B cell (primary cell): ENCODE measurements around the gene STUM. TPM values are rescaled to one million over a fixed set of nuclear protein-coding genes. Genes with fewer than 3 reads are reported as not detected.

Source experiments
- ATAC-seq: fragments of 200-7000 bp; cut with Tn5 transposase; one replicate; pipeline ENCODE4 v1.10.0; 2021; ENCODE audit warnings: low read depth, mild to moderate bottlenecking, moderate number of reproducible peaks, moderate library complexity
- CTCF ChIA-PET: fragments of 350-600 bp; sonication (Branson Sonifier 250); formaldehyde crosslinking; loops from one replicate; lab custom pipeline; 2021; ENCODE audit warnings: antibody characterized with exemption, inconsistent platforms; lab: Charles Lee
- POLR2A ChIA-PET: fragments of 350-600 bp; sonication (Branson Sonifier 250); formaldehyde crosslinking; loops from one replicate; lab custom pipeline; 2021; ENCODE audit warnings: antibody characterized with exemption; lab: Charles Lee
- DNase-seq: peaks from one replicate; pipeline ENCODE4 v3.0.0; 2013
- H2AFZ ChIP-seq: 2 replicates; pipeline ENCODE4 v1.6.1; 2012; ENCODE audit warnings: mild to moderate bottlenecking, low read depth, low read length; ENCODE audit not compliant: insufficient read depth, poor library complexity, severe bottlenecking
- H3K27ac ChIP-seq, 2 donors: 1 replicate in 1 of 2; 2 replicates in 1 of 2; pipeline ENCODE4 v1.5.1; 2012 to 2013; ENCODE audit warnings: low read length in 2 of 2, mild to moderate bottlenecking in 2 of 2, moderate library complexity in 1 of 2
- H3K27me3 ChIP-seq, 4 experiments: fragments of 200-600 bp in 1 of 4; sonication (generic) in 1 of 4; replicated peaks in 1 of 4; 1 replicate in 2 of 4; 2 replicates in 2 of 4; pipeline versions ENCODE4 v1.6.1 to v1.7.0; 2013 to 2016; ENCODE audit warnings: low read length in 3 of 4, mild to moderate bottlenecking in 2 of 4, mixed read lengths in 1 of 4, moderate library complexity in 1 of 4; ENCODE audit not compliant: insufficient read depth in 4 of 4, control insufficient read depth in 3 of 4; ENCODE audit errors: control extremely low read depth in 1 of 4
- H3K36me3 ChIP-seq, 2 experiments: replicated peaks in 1 of 2; 1 replicate in 1 of 2; 2 replicates in 1 of 2; pipeline versions ENCODE4 v1.6.1 to v1.7.1; 2013; ENCODE audit warnings: low read length in 1 of 2; ENCODE audit not compliant: insufficient read depth in 2 of 2, control insufficient read depth in 1 of 2; ENCODE audit errors: control extremely low read depth in 1 of 2, extremely low read depth in 1 of 2
- H3K4me1 ChIP-seq, 2 donors: fragments of 200-600 bp in 1 of 2; sonication (generic) in 1 of 2; 1 replicate in 1 of 2; 2 replicates in 1 of 2; pipeline versions ENCODE4 v1.5.1 to v1.6.1; 2013 to 2017; ENCODE audit warnings: low read length in 2 of 2; ENCODE audit not compliant: control insufficient read depth in 2 of 2, insufficient read depth in 2 of 2
- H3K4me2 ChIP-seq: replicated peaks from 2 replicates; pipeline ENCODE3; 2012; ENCODE audit warnings: mild to moderate bottlenecking, low read depth, low read length; ENCODE audit not compliant: poor library complexity, severe bottlenecking
- H3K4me3 ChIP-seq, 5 experiments: fragments of 200-600 bp in 1 of 5; sonication (generic) in 1 of 5; 1 replicate in 3 of 5; 2 replicates in 2 of 5; pipeline versions ENCODE4 v1.5.1 to v1.7.0; 2011 to 2016; ENCODE audit warnings: low read length in 4 of 5, mild to moderate bottlenecking in 4 of 5, low read depth in 2 of 5, control low read depth in 1 of 5, moderate library complexity in 1 of 5; ENCODE audit not compliant: insufficient read depth in 1 of 5; ENCODE audit errors: control extremely low read depth in 1 of 5, extremely low read depth in 1 of 5
- H3K79me2 ChIP-seq: fragments of 200-600 bp; sonication (generic); one replicate; pipeline ENCODE4 v1.6.0; 2016; ENCODE audit warnings: low read length; ENCODE audit not compliant: control insufficient read depth, insufficient read depth
- H3K9ac ChIP-seq: fragments of 200-600 bp; sonication (generic); 2 replicates; pipeline ENCODE4 v1.6.1; 2017; ENCODE audit warnings: mild to moderate bottlenecking, low read length, moderate library complexity
- H3K9me3 ChIP-seq, 3 donors: one replicate each; pipeline versions ENCODE4 v1.6.1 to v1.7.1; 2013; ENCODE audit warnings: low read length in 2 of 3; ENCODE audit not compliant: control insufficient read depth in 2 of 3, insufficient read depth in 1 of 3; ENCODE audit errors: control extremely low read depth in 1 of 3
- H4K20me1 ChIP-seq: 2 replicates; pipeline ENCODE4 v1.6.0; 2012; ENCODE audit warnings: mild to moderate bottlenecking, low read length; ENCODE audit not compliant: insufficient read depth, control insufficient read depth, poor library complexity, severe bottlenecking
- H3K27ac Mint-ChIP-seq: one replicate; pipeline ENCODE4 v1.8.0; 2021; ENCODE audit warnings: mixed read lengths
- H3K27me3 Mint-ChIP-seq: one replicate; pipeline ENCODE4 v1.8.0; 2021; ENCODE audit warnings: mixed read lengths
- H3K4me1 Mint-ChIP-seq: one replicate; pipeline ENCODE4 v1.8.0; 2021; ENCODE audit warnings: mixed read lengths
- H3K4me3 Mint-ChIP-seq: one replicate; pipeline ENCODE4 v1.8.0; 2021; ENCODE audit warnings: mixed read lengths
- H3K9me3 Mint-ChIP-seq: one replicate; pipeline ENCODE4 v1.8.0; 2022; ENCODE audit warnings: mixed read lengths; ENCODE audit not compliant: insufficient read depth
- CTCF ChIP-seq: fragments of 200-600 bp; IDR thresholded peaks from one replicate; pipeline ENCODE4 v1.8.0; 2022; ENCODE audit warnings: antibody characterized with exemption, mild to moderate bottlenecking
- EZH2 ChIP-seq: IDR thresholded peaks from 2 replicates; pipeline ENCODE4 v1.6.1; 2012; ENCODE audit warnings: borderline replicate concordance, low read depth, mild to moderate bottlenecking, moderate library complexity, low read length; ENCODE audit not compliant: insufficient read depth, poor library complexity, severe bottlenecking
- WGBS: methylation state at CpG from one replicate; pipeline ENCODE4 v1.1.5; 2013; ENCODE audit warnings: missing lambda C conversion rate; ENCODE audit not compliant: insufficient coverage; 5-methylcytosine and 5-hydroxymethylcytosine counted together
- intact Hi-C: fragments of 100-400 bp; cut with micrococcal nuclease; formaldehyde crosslinking; loops from one replicate; pipeline ENCODE4 v1.10.0; 2022
- polyA plus RNA-seq: library from polyadenylated mRNA; depleted of rRNA; stranded (reverse); fragments of >200 nt; gene quantifications from 2 replicates; pipeline ENCODE4 v1.2.3, GENCODE V29; 2012
- total RNA-seq, 2 donors: library from RNA; stranded (reverse); fragments of 120-200 nt in 1 of 2; gene quantifications; 1 replicate in 1 of 2; 2 replicates in 1 of 2; pipeline versions ENCODE4 v1.2.3 to v1.2.4, GENCODE V29; 2013 to 2022

The STUM gene
- total and polyA plus RNA-seq, 2 donors (not counting 1 experiment from before 2014, with no cell fraction given), result 0.12 to 0.69 TPM

GRCh38 chr1:226588484-226588883 lies 39.9 kb downstream of the STUM start:
- H3K4me3 ChIP-seq, result no peak overlapping the region

More at GRCh38 chr1:226588484-226588883, 39.9 kb downstream of the STUM start:
- Mint-ChIP-seq H3K27me3 (peaks cover 13% of the 10 kb centered on the region), H3K9me3 (no peaks in the 10 kb centered on the region), H3K27ac (no peak overlapping the region), H3K4me1 (no peaks in the 10 kb centered on the region), H3K4me3 (no peak overlapping the region)
- ATAC-seq (no peak), DNase-seq (no peak)
- Histone ChIP-seq H3K36me3 (no peaks in the 10 kb centered on the region), H3K27ac (no peak overlapping the region), H4K20me1 (no peaks in the 10 kb centered on the region), H2AFZ (no peak overlapping the region), H3K79me2 (no peaks in the 10 kb centered on the region), H3K9me3 (no peaks in the 10 kb centered on the region), H3K9ac (no peak overlapping the region), H3K4me2 (no peak overlapping the region), H3K4me1 (no peaks in the 10 kb centered on the region), H3K27me3 (peaks cover 0 to 3% (median 0%) of the 10 kb centered on the region in 4 experiments)
- no CpG with 5 or more reads among the region's 2 CpGs for WGBS
- no peak for TF ChIP-seq CTCF
- no peak for TF ChIP-seq EZH2
- ChIA-PET POLR2A (no interaction called here), CTCF (no interaction called here)
- intact Hi-C loops, result no loop called here
